ENCODE results near the gene SHB.
"Not testable (repeated sequence)": the region's sequence is repeated elsewhere in the genome, so short reads cannot be mapped to it uniquely, and the experiment has no call there.

Gene SHB

DNA sequence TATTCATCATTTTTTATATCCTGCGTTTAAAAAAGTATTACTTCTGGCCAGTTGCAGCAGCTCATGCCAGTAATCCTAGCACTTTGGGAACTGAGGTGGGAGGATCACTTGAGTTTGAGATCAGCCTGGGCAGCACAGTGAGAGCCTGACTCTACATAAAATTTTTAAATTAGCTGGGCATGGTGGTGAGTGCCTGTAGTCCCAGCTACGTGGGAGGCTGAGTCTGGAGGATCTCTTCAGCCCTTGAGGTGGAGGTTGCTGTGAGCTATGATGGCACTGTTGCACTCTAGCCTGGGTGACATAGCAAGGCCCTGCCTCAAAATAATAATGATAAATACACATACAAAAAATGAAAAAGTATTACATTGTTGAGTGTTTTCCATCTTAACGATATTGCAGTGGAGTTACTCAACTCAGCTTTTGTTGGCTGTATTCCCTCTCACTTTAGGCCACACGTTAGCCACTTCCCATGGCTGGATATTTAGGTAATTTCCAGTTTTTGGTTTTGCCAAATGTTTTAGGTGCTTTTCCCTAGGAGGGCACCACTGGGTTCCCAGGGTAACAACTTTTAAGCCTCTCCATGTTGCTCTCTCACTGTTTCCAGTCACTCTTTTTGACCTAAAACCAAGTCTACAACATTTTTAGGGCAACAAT lies 20.6 kb downstream of the SHB start:
- Histone ChIP-seq H3K4me3 (ENCODE audit: low read depth, low read length) (no peak overlapping the region), H3K9me3 (ENCODE audit: control insufficient read depth, insufficient read depth, low read length) (no peaks in the 10 kb centered on the region), H3K36me3 (ENCODE audit: control insufficient read depth, insufficient read depth, low read length) (no peaks in the 10 kb centered on the region), H3K27ac (ENCODE audit: low read depth, low read length) (peak overlapping the region; percentile 95), H3K27me3 (ENCODE audit: control insufficient read depth, insufficient read depth, low read length) (no peaks in the 10 kb centered on the region), H3K4me1 (ENCODE audit: control insufficient read depth, insufficient read depth, low read length) (peaks cover 40% of the 10 kb centered on the region), H3K9ac (ENCODE audit: low read depth, low read length) (no peak overlapping the region)

- no peaks in the 10 kb centered on the region for H3K27me3 ChIP-seq (ENCODE audit: control insufficient read depth, insufficient read depth, low read length)
- H3K27ac ChIP-seq (ENCODE audit: low read depth, low read length): peak overlapping the region; percentile 95
- H3K9ac ChIP-seq (ENCODE audit: low read depth, low read length): peak overlapping the region; percentile 62
- peaks cover 48% of the 10 kb centered on the region for H3K4me1 ChIP-seq (ENCODE audit: control insufficient read depth, insufficient read depth, low read length)
- H3K9me3 ChIP-seq (ENCODE audit: control insufficient read depth, insufficient read depth, low read length): no peaks in the 10 kb centered on the region
- no peaks in the 10 kb centered on the region for H3K36me3 ChIP-seq (ENCODE audit: control insufficient read depth, insufficient read depth, low read length)
- peak overlapping the region; percentile 21; the same call in 1 of the 2 replicates for H3K4me3 ChIP-seq (ENCODE audit: low read depth, low read length)
Observed at GRCh38 chr9:38047301-38048251, 21.5 kb downstream of the SHB start.

- Histone ChIP-seq H3K36me3 (ENCODE audit: control insufficient read depth, insufficient read depth, low read length) (no peaks in the 10 kb centered on the region), H3K4me3 (ENCODE audit: low read depth, low read length) (no peak overlapping the region), H3K4me1 (ENCODE audit: control insufficient read depth, insufficient read depth, low read length) (peaks cover 56% of the 10 kb centered on the region), H3K27me3 (ENCODE audit: control insufficient read depth, insufficient read depth, low read length) (no peaks in the 10 kb centered on the region), H3K9me3 (ENCODE audit: control insufficient read depth, insufficient read depth, low read length) (no peaks in the 10 kb centered on the region), H3K9ac (ENCODE audit: low read depth, low read length) (peak overlapping the region; percentile 62; the same call in 1 of the 2 replicates), H3K27ac (ENCODE audit: low read depth, low read length) (peak overlapping the region; percentile 95)
Observed at GRCh38 chr9:38046661-38047300, 22.2 kb downstream of the SHB start.

DNA sequence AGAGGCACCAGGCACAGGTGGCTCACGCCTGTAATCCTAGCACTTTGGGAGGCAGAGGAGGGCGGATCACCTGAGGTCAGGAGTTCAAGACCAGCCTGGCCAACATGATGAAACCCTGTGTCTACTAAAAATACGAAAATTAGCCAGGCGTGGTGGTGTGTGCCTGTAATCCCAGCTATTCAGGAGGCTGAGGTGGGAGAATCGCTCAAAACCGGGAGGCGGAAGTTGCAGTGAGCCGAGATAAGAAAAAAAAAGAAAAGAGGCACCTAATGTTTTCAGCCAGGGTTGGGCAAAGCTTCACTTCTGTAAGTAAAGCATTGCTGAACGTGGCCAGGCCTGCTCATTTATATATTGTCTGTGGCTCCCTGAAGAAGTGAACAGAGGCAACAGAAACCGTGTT lies 23.1 kb downstream of the SHB start:
- H3K9ac ChIP-seq (ENCODE audit: low read depth, low read length); H3K27ac ChIP-seq (ENCODE audit: low read depth, low read length); H3K36me3 ChIP-seq (ENCODE audit: control insufficient read depth, insufficient read depth, low read length); H3K9me3 ChIP-seq (ENCODE audit: control insufficient read depth, insufficient read depth, low read length); H3K27me3 ChIP-seq (ENCODE audit: control insufficient read depth, insufficient read depth, low read length); H3K4me3 ChIP-seq (ENCODE audit: low read depth, low read length): not testable (repeated sequence)
- peaks cover 60% of the 10 kb centered on the region for H3K4me1 ChIP-seq (ENCODE audit: control insufficient read depth, insufficient read depth, low read length)

DNA sequence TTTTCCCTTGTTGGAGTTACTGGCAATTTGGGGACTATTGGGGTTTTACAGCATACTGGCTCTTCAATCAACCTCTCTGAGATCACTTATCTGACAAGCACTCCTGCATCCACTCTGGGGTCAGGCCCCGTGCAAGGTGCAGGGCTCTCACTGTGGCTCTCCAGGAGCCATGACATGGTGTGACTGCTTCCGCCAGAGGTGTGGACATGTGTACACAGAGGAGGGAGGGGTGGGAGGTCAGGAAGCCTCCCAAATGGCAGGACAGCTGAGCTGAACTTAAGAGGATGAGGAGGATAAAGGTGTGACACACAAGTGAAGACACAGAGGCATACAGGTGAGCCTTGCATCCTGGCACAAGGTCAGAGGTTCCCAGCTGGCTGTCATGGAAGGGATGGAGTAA lies 24.3 kb downstream of the SHB start:
- no peaks in the 10 kb centered on the region for H3K9me3 ChIP-seq (ENCODE audit: control insufficient read depth, insufficient read depth, low read length)
- H3K4me1 ChIP-seq (ENCODE audit: control insufficient read depth, insufficient read depth, low read length): peaks cover 52% of the 10 kb centered on the region
- no peak overlapping the region for H3K4me3 ChIP-seq (ENCODE audit: low read depth, low read length)
- no peaks in the 10 kb centered on the region for H3K36me3 ChIP-seq (ENCODE audit: control insufficient read depth, insufficient read depth, low read length)
- H3K27ac ChIP-seq (ENCODE audit: low read depth, low read length): no peak overlapping the region
- no peak overlapping the region for H3K9ac ChIP-seq (ENCODE audit: low read depth, low read length)
- no peaks in the 10 kb centered on the region for H3K27me3 ChIP-seq (ENCODE audit: control insufficient read depth, insufficient read depth, low read length)

GRCh38 chr9:38043931-38044623 lies 24.9 kb downstream of the SHB start:
- Histone ChIP-seq H3K4me3 (ENCODE audit: low read depth, low read length) (no peak overlapping the region), H3K27me3 (ENCODE audit: control insufficient read depth, insufficient read depth, low read length) (no peaks in the 10 kb centered on the region), H3K4me1 (ENCODE audit: control insufficient read depth, insufficient read depth, low read length) (peaks cover 58% of the 10 kb centered on the region), H3K36me3 (ENCODE audit: control insufficient read depth, insufficient read depth, low read length) (no peaks in the 10 kb centered on the region), H3K9ac (ENCODE audit: low read depth, low read length) (no peak overlapping the region), H3K9me3 (ENCODE audit: control insufficient read depth, insufficient read depth, low read length) (no peaks in the 10 kb centered on the region), H3K27ac (ENCODE audit: low read depth, low read length) (no peak overlapping the region)

GRCh38 chr9:38042626-38043357 lies 26.2 kb downstream of the SHB start:
- Histone ChIP-seq H3K27ac (ENCODE audit: low read depth, low read length) (no peak overlapping the region), H3K4me3 (ENCODE audit: low read depth, low read length) (no peak overlapping the region), H3K9ac (ENCODE audit: low read depth, low read length) (peak overlapping the region; percentile 16; the same call in 1 of the 2 replicates), H3K4me1 (ENCODE audit: control insufficient read depth, insufficient read depth, low read length) (peaks cover 56% of the 10 kb centered on the region), H3K9me3 (ENCODE audit: control insufficient read depth, insufficient read depth, low read length) (no peaks in the 10 kb centered on the region), H3K36me3 (ENCODE audit: control insufficient read depth, insufficient read depth, low read length) (no peaks in the 10 kb centered on the region), H3K27me3 (ENCODE audit: control insufficient read depth, insufficient read depth, low read length) (no peaks in the 10 kb centered on the region)

DNA sequence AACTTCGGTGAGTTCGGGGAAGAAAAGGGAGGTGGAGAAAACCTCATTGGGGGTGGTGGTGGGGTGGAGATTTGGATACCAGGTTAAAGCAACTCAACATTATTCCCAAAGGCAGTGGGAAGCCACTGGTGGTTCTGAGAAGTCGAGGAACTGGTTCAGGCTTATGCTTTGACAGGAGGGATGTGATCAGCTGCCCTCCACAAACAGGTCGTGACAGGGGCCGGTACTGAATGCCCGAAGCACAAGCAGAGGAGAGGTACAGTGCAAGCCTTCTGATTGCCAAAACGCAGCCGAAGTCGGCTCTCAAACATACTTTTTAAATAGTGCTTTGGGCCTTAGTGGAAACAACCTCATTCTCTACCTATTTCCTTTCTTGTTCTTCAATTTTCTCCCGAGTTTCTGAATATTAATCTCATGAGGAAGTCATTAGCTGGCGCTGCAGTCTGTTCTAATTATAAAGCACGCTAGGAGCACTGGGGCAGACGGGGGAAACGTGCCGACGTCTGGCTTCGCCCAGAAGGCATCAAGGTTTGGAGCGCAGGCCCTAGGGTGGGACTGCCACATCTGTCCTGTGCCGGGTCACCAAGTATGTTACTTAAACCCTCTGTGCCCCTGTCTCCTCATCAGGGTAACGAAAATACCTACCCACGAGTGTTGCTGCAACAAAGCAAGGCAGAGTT lies 27.3 kb downstream of the SHB start:
- Histone ChIP-seq H3K9me3 (ENCODE audit: control insufficient read depth, insufficient read depth, low read length) (no peaks in the 10 kb centered on the region), H3K27me3 (ENCODE audit: control insufficient read depth, insufficient read depth, low read length) (no peaks in the 10 kb centered on the region), H3K4me1 (ENCODE audit: control insufficient read depth, insufficient read depth, low read length) (peaks cover 53% of the 10 kb centered on the region), H3K4me3 (ENCODE audit: low read depth, low read length) (no peak overlapping the region), H3K36me3 (ENCODE audit: control insufficient read depth, insufficient read depth, low read length) (no peaks in the 10 kb centered on the region), H3K9ac (ENCODE audit: low read depth, low read length) (no peak overlapping the region), H3K27ac (ENCODE audit: low read depth, low read length) (no peak overlapping the region)

DNA sequence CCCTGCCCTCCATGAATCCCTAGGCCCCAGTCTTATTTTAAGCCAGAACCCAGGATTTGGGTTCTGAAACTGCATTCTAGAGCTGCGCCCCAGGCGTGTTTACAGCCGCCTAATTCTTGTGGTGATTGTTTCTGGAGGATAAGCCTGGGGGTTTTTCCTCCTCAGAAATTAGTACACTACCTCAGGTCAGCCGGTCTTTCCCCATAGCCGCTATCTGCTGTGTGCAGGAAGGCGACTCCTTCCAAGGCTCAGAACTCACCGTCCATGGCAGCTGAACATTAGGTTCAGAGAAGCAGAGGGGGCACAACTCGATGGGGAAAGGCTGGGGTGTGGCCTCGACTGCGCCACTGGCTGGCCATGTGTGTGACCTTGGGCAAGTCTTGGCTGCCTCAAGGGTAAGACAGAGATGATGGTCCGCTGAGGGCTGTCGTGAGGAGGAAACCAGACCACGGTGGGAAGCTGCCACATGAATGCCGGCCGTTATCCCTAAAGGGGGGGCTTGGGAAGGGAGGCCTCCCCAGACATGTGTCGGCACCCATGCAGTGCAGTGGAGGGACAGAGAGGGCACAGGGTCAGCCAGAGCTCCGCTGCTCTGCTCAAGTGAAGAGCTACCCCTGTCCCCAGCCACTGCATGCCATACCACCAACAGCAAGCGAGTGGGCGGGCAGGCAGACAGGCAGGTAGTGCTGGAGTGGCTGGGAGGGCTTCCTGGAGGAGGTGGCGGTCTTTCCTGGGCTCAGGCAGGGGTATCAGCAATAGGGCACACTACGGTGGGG lies 28.9 kb downstream of the SHB start:
- H3K4me1 ChIP-seq (ENCODE audit: control insufficient read depth, insufficient read depth, low read length): peaks cover 46% of the 10 kb centered on the region
- no peaks in the 10 kb centered on the region for H3K9me3 ChIP-seq (ENCODE audit: control insufficient read depth, insufficient read depth, low read length)
- no peak overlapping the region for H3K4me3 ChIP-seq (ENCODE audit: low read depth, low read length)
- no peaks in the 10 kb centered on the region for H3K27me3 ChIP-seq (ENCODE audit: control insufficient read depth, insufficient read depth, low read length)
- H3K36me3 ChIP-seq (ENCODE audit: control insufficient read depth, insufficient read depth, low read length): no peaks in the 10 kb centered on the region
- H3K27ac ChIP-seq (ENCODE audit: low read depth, low read length): peak overlapping the region; percentile 33
- H3K9ac ChIP-seq (ENCODE audit: low read depth, low read length): no peak overlapping the region

Measured in HUES48 (cell line).